HepG2 (cell line): ENCODE measurements around the gene GANC. TPM values are rescaled to one million over a fixed set of nuclear protein-coding genes. Genes with fewer than 3 reads are reported as not detected.

Experiments used
- HDAC1 ChIP-seq: sonication (generic); formaldehyde crosslinking; IDR thresholded peaks from 2 replicates; pipeline ENCODE4 v1.5.1; 2020; ENCODE audit warnings: mild to moderate bottlenecking, missing genetic modification reagents
- HNF4G ChIP-seq, 2 experiments: sonication (generic) in 1 of 2; formaldehyde crosslinking in 1 of 2; IDR thresholded peaks; 2 replicates each; pipeline versions ENCODE4 v1.4.0 to v1.6.1; 2011 to 2020; ENCODE audit warnings: borderline replicate concordance in 2 of 2, low read depth in 2 of 2, mild to moderate bottlenecking in 2 of 2, low read length in 1 of 2, missing genetic modification reagents in 1 of 2, moderate library complexity in 1 of 2
- IRF9 ChIP-seq: sonication (generic); formaldehyde crosslinking; IDR thresholded peaks from 2 replicates; pipeline ENCODE4 v1.8.0; 2022; ENCODE audit warnings: missing genetic modification reagents, mild to moderate bottlenecking, borderline replicate concordance
- KMT2B ChIP-seq: IDR thresholded peaks from 2 replicates; pipeline ENCODE4 v1.6.1; 2016; ENCODE audit warnings: missing genetic modification reagents, missing compliant biosample characterization
- SIX1 ChIP-seq: sonication (generic); formaldehyde crosslinking; IDR thresholded peaks from 2 replicates; pipeline ENCODE4 v1.4.0; 2020; ENCODE audit warnings: missing genetic modification reagents, borderline replicate concordance
- ZBTB26 ChIP-seq: IDR thresholded peaks from 2 replicates; pipeline ENCODE4 v1.6.1; 2016; ENCODE audit warnings: missing compliant biosample characterization, missing genetic modification reagents, borderline replicate concordance
- ZNF230 ChIP-seq: sonication (generic); formaldehyde crosslinking; IDR thresholded peaks from 2 replicates; pipeline ENCODE4 v1.4.0; 2020; ENCODE audit warnings: mild to moderate bottlenecking, missing genetic modification reagents
- ZNF407 ChIP-seq: sonication (generic); formaldehyde crosslinking; IDR thresholded peaks from one replicate; pipeline ENCODE4 v1.5.1; 2020; ENCODE audit warnings: mild to moderate bottlenecking, missing genetic modification reagents; ENCODE audit errors: not compliant biosample characterization
- ZNF614 ChIP-seq: IDR thresholded peaks from 2 replicates; pipeline ENCODE4 v1.6.1; 2018; ENCODE audit warnings: missing biosample characterization, missing genetic modification reagents, inconsistent platforms, borderline replicate concordance
- ZNF639 ChIP-seq: conservative IDR thresholded peaks from 2 replicates; pipeline ENCODE4 v1.6.1; 2018; ENCODE audit warnings: missing genetic modification reagents
- ZNF670 ChIP-seq: sonication (generic); formaldehyde crosslinking; IDR thresholded peaks from 2 replicates; pipeline ENCODE4 v1.8.0; 2022; ENCODE audit warnings: mild to moderate bottlenecking, missing genetic modification reagents, borderline replicate concordance
- ZNF720 ChIP-seq: sonication (generic); formaldehyde crosslinking; IDR thresholded peaks from 2 replicates; pipeline ENCODE4 v1.4.0; 2020; ENCODE audit warnings: missing genetic modification reagents
- polyA plus RNA-seq, 8 experiments: library from polyadenylated mRNA; depleted of rRNA in 3 of 8; stranded (reverse) in 7 of 8; unstranded in 1 of 8; fragments of >200 nt; fragmentation: Illumina TruSeq in 4 of 8; extraction: Trizol in 4 of 8; gene quantifications; 2 replicates each; pipeline versions ENCODE4 v1.2.1 to v1.2.3, GENCODE V29; 2011 to 2016; ENCODE audit warnings: low read depth in 4 of 8, missing spikeins in 1 of 8, mixed read lengths in 1 of 8; ENCODE audit not compliant: insufficient read depth in 1 of 8
- total RNA-seq, 5 experiments: library from RNA; depleted of rRNA; stranded (reverse); fragments of >200 nt; fragmentation: Illumina TruSeq; extraction: Trizol; gene quantifications; 2 replicates each; pipeline ENCODE4 v1.2.3, GENCODE V29; 2016; ENCODE audit warnings: low read depth in 1 of 5

Gene GANC
- total and polyA plus RNA-seq, 2 of the 13 experiments (the other 11 are each of a cell fraction or from before 2014, with no cell fraction given), result 17.0 to 21.0 TPM

- TF ChIP-seq ZBTB26 (0 out of 2 replicates have a peak, but pooled peaks have one; percentile 29), HNF4G (IDR thresholded peaks at IDR 0.05; ENCODE audit: borderline replicate concordance, low read depth, low read length) (peak; percentile 86), HNF4G (CRISPR knock-in tag; IDR thresholded peaks at IDR 0.05; ENCODE audit: borderline replicate concordance, low read depth) (peak; percentile 96), HDAC1 (peak; percentile 78), ZNF670 (CRISPR knock-in tag) (peak; percentile 64; the same call in 1 of the 2 replicates), IRF9 (peak; percentile 17; the same call in 1 of the 2 replicates), ZNF639 (no peak), ZNF614 (CRISPR knock-in tag) (peak; percentile 74; the same call in 1 of the 2 replicates), SIX1 (CRISPR knock-in tag) (peak; percentile 89), ZNF720 (CRISPR knock-in tag) (no peak), ZNF230 (CRISPR knock-in tag) (peak; percentile 64; the same call in 1 of the 2 replicates), KMT2B (CRISPR knock-in tag) (0 out of 2 replicates have a peak, but pooled peaks have one; percentile 24), ZNF407 (CRISPR knock-in tag) (peak; percentile 27)
Observed at GRCh38 chr15:42392309-42393024, 119.5 kb downstream of the GANC start (continued).
